Omental fat pad (tissue), 4 donors: ENCODE measurements around the gene KCNA10. TPM values are rescaled to one million over a fixed set of nuclear protein-coding genes. Genes with fewer than 3 reads are reported as not detected.

Experiments used
- ATAC-seq: fragments of 150-250 bp; one replicate; pipeline ENCODE4 v1.9.1; 2016; ENCODE audit warnings: mild to moderate bottlenecking, moderate library complexity; ENCODE audit not compliant: low FRiP score
- DNase-seq: peaks from one replicate; pipeline ENCODE4 v3.0.0-alpha.2; 2019; ENCODE audit warnings: low spot score
- CTCF ChIP-seq, 3 donors: fragments of 450-650 bp; IDR thresholded peaks; one replicate each; pipeline ENCODE4 v1.5.1; 2016 to 2017; ENCODE audit warnings: antibody characterized with exemption in 3 of 3, mild to moderate bottlenecking in 3 of 3, moderate library complexity in 2 of 3
- total RNA-seq, 4 donors: library from RNA; depleted of rRNA; stranded (reverse); fragments of >200 nt; gene quantifications; one replicate each; pipeline ENCODE4 v1.1.0, GENCODE V29; 2016

The KCNA10 gene
- total RNA-seq, 4 donors from 2014 or later: not detected

DNA sequence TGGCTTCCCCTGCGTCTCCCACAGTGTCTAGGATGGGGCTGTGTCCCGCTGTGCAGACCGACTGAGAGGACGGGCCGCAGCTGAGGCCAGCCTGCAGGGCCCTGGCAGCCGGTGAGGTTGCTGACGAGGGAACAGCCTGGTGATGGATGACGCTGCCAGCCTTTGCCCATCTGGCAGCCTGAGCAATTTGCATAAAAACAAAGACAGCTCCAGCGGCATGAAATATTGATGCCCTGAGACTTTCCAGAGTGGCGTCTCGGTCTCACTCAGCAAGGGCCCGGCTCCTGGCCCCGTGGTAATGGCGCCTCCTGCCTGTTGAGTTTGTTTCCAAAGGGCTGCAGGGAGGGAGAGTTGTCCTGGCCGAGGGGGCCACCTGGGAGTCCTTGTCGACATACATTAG is 19.1 kb upstream of the KCNA10 start:
- DNase-seq (no peak), ATAC-seq (no peak)
- no peak for TF ChIP-seq CTCF (IDR thresholded peaks at IDR 0.05)

DNA sequence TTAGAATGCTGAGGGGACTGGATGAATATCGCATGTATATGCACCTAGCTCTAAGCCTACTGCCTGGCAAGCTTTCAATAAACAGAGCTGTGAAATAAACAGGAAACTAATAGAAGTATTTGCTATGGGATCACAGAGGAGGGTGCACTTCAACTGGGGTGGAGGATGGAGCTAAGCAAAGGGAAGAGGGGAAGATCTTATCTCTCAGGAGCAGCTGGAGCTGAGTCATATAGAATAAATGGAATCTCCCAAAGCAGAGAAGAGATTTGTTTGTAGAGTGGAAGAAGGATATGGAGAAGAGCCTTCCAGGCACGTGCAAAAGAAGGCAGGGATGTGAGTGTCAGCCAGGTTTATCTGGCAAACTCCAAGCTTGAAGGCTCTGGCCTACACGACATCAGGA is 17.0 kb upstream of the KCNA10 start:
- TF ChIP-seq CTCF (IDR thresholded peaks at IDR 0.05): no peak
- DNase-seq (no peak), ATAC-seq (no peak)

GRCh38 chr1:110533230-110533629 is 14.3 kb upstream of the KCNA10 start:
- TF ChIP-seq CTCF (IDR thresholded peaks at IDR 0.05): no peak
- DNase-seq (no peak), ATAC-seq (no peak)

DNA sequence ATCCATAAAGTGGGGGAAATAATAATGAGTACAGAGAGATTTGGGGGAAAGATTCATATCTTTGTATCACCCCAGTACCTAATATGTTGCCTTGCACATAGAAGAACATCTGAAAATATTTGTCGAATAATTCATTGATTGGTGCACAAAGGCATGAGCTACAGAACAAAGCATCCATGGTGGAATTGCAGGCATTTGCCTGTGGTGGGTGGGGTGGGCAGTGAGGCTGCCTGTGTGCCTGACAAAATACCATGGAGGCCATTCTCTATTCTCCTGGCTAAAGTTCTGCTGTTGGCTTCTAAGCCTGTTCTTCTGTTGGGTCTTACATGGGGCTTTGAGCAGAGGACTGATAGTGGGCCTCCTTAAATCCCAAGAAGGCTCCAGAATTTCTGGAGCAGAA is 10.0 kb upstream of the KCNA10 start:
- DNase-seq: no peak
- no peak for TF ChIP-seq CTCF (IDR thresholded peaks at IDR 0.05)
- ATAC-seq: no peak

- DNase-seq: no peak
- TF ChIP-seq CTCF (IDR thresholded peaks at IDR 0.05): no peak
- ATAC-seq: no peak
Observed at GRCh38 chr1:110526201-110526780, 7.3 kb upstream of the KCNA10 start.

DNA sequence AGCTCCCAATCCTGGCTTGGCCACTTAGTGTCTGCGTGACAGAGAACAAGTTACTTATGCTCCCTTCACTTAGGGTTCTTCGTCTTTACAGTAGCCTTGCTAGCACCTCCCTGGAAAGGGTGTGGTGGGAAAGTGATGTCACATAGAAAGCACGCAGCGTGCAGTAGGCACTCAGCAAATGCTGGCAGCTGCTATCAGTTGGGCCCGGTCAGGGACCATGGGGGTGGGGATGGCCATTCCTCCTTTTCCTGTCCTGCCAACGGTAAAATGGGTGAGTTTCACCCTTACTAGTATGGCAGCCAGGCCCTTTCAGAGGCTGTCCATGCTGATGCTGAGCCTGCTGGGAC is 6.2 kb upstream of the KCNA10 start:
- TF ChIP-seq CTCF (IDR thresholded peaks at IDR 0.05): no peak
- no peak for ATAC-seq
- no peak for DNase-seq

DNA sequence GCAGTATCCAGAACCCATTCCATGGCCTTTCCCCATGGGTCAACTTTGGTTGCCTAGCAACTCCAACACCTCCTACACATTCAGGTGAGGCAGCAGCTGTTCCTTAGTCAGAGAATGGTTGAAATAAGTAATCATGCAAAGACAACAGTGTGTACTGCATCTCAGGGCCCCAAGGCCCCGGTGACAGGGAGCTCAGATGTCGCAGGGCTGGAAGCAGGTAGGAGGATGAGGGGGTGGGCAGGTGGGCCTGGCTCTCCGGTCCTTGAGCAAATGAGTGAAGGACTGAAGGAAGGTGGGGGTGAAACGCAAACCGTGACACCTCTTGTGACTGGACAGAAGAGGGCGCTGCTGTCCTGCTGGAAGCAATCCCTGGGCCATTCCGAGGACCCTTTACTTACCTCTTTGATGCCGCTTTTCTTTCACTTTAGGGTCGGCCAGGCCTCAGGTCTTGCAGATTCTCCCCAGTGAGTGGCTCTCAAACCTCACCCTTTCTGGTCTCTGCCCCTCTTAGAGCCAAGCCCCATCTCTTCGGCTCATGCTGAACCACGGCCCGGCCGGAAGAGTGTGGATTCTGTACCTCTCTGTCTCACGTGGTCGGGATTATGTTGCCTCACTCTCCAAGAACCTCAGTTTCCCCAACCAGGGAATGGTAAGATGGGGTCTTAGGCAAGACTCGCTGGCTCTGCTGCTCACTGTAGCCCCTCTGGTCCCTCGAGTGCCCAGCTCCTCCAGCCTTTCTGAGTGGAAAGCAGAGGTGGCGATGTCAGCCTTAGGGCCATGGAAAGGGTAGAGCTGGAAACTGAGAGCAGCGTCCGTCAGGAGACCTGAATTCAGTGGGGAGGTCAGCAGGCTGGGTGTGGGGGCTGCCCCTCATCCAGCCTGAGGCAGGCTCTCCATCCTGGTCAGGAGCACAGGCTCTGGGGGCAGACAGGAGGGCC is 5.6 kb upstream of the KCNA10 start:
- no peak for ATAC-seq
- no peak for DNase-seq
- TF ChIP-seq CTCF (IDR thresholded peaks at IDR 0.05): no peak
